HG02610 (cell line): ENCODE results near the gene SLC19A2.
A peak's percentile ranks its signal among the peaks of the same experiment; 100 is the strongest.
"Not testable (repeated sequence)": the region's sequence is repeated elsewhere in the genome, so short reads cannot be mapped to it uniquely, and the experiment has no call there.

Source experiments
- ATAC-seq: cut with Tn5 transposase; IDR thresholded peaks from one replicate; pipeline ENCODE4 v1.9.1; 2021; ENCODE audit warnings: mild to moderate bottlenecking, moderate library complexity; ENCODE audit not compliant: unreplicated experiment

Gene SLC19A2

GRCh38 chr1:169510060-169510459, 24.3 kb upstream of the SLC19A2 start:
- no peak for ATAC-seq

GRCh38 chr1:169509354-169509753, 23.6 kb upstream of the SLC19A2 start:
- ATAC-seq, result no peak

- ATAC-seq, result no peak
These were observed 22.9 kb upstream of the SLC19A2 start for GRCh38 chr1:169508432-169509338.

- ATAC-seq, result no peak
These were observed 21.7 kb upstream of the SLC19A2 start for GRCh38 chr1:169507413-169507812.

- ATAC-seq, result not testable (repeated sequence)
These were observed 17.9 kb upstream of the SLC19A2 start for GRCh38 chr1:169503601-169504000.

- ATAC-seq, result no peak
These were observed 14.1 kb upstream of the SLC19A2 start for GRCh38 chr1:169499807-169500206.

- no peak for ATAC-seq
These were observed 11.6 kb upstream of the SLC19A2 start for GRCh38 chr1:169497317-169497716.

GRCh38 chr1:169495916-169496315, 10.2 kb upstream of the SLC19A2 start:
- no peak for ATAC-seq

- no peak for ATAC-seq
These were observed 9.5 kb upstream of the SLC19A2 start for GRCh38 chr1:169495046-169495775.

- no peak for ATAC-seq
These were observed 8.6 kb upstream of the SLC19A2 start for GRCh38 chr1:169494343-169494742.

- ATAC-seq, result no peak
These were observed 7.5 kb upstream of the SLC19A2 start for GRCh38 chr1:169493251-169493650.

GRCh38 chr1:169491845-169492281, 6.1 kb upstream of the SLC19A2 start:
- peak; percentile 92 for ATAC-seq

- no peak for ATAC-seq
These were observed 2.4 kb upstream of the SLC19A2 start for GRCh38 chr1:169488157-169488556.

GRCh38 chr1:169487561-169487960, 1.8 kb upstream of the SLC19A2 start:
- no peak for ATAC-seq

GRCh38 chr1:169487133-169487532, 1.4 kb upstream of the SLC19A2 start:
- ATAC-seq, result no peak

GRCh38 chr1:169486281-169487051, 722 bp upstream of the SLC19A2 start:
- ATAC-seq, result no peak

- ATAC-seq, result peak; percentile 13
These were observed 887 bp downstream of the SLC19A2 start for GRCh38 chr1:169484683-169485430.

- no peak for ATAC-seq
These were observed 1.6 kb downstream of the SLC19A2 start for GRCh38 chr1:169484101-169484500.

- ATAC-seq, result no peak
These were observed 2.2 kb downstream of the SLC19A2 start for GRCh38 chr1:169483500-169483966.

GRCh38 chr1:169479363-169480066, 6.2 kb downstream of the SLC19A2 start:
- no peak for ATAC-seq
